SK-N-SH (cell line): Measurements from ENCODE around the gene SBF2. TPM values are rescaled to one million over a fixed set of nuclear protein-coding genes. Genes with fewer than 3 reads are reported as not detected.

Experiments used
- CTCF ChIA-PET: fragments of 300-600, 350-600 bp; formaldehyde crosslinking; extraction: SDS; loops from one replicate; lab custom pipeline; 2021; lab: Yijun Ruan, JAX
- POLR2A ChIA-PET: fragments of 350-600 bp; sonication (Branson Sonifier 250); formaldehyde crosslinking; extraction: SDS; loops from one replicate; lab custom pipeline; 2020; ENCODE audit warnings: antibody characterized with exemption, inconsistent platforms; lab: Yijun Ruan, JAX
- DNase-seq: peaks from one replicate; pipeline ENCODE4 v3.0.0; 2012
- H2AFZ ChIP-seq: fragments of 200-600 bp; sonication (generic); 2 replicates; pipeline ENCODE4 v1.8.1; 2016; ENCODE audit warnings: antibody characterized with exemption, mild to moderate bottlenecking, low read depth
- H3F3A ChIP-seq: fragments of 200-600 bp; sonication (generic); replicated peaks from 2 replicates; pipeline ENCODE3; 2016; ENCODE audit warnings: antibody characterized with exemption, mild to moderate bottlenecking; ENCODE audit not compliant: insufficient read depth
- H3K27ac ChIP-seq, 2 experiments: fragments of 200-500 bp in 1 of 2; fragments of 200-600 bp in 1 of 2; sonication (Bioruptor generic) in 1 of 2; sonication (generic), shearing (Covaris generic) in 1 of 2; 2 replicates each; pipeline versions ENCODE4 v1.5.1 to v1.6.1; 2014 to 2016; ENCODE audit warnings: low read depth in 2 of 2, inconsistent platforms in 1 of 2, low read length in 1 of 2, mild to moderate bottlenecking in 1 of 2, mixed read lengths in 1 of 2
- H3K27me3 ChIP-seq: fragments of 200-600 bp; sonication (generic), shearing (Covaris generic); 2 replicates; pipeline ENCODE4 v1.6.1; 2016; ENCODE audit warnings: mixed run types; ENCODE audit not compliant: insufficient read depth
- H3K36me3 ChIP-seq, 2 experiments: fragments of 200-500 bp in 1 of 2; fragments of 200-600 bp in 1 of 2; sonication (Bioruptor generic) in 1 of 2; sonication (generic) in 1 of 2; replicated peaks in 1 of 2; 2 replicates each; pipeline versions ENCODE3 to v1.5.1; 2014 to 2016; ENCODE audit warnings: low read length in 1 of 2, mild to moderate bottlenecking in 1 of 2; ENCODE audit not compliant: insufficient read depth in 2 of 2, control insufficient read depth in 1 of 2
- H3K4me1 ChIP-seq, 2 experiments: fragments of 200-500 bp in 1 of 2; fragments of 200-600 bp in 1 of 2; sonication (Bioruptor generic) in 1 of 2; sonication (generic), shearing (Covaris generic) in 1 of 2; 2 replicates each; pipeline versions ENCODE4 v1.5.1 to v1.6.1; 2014 to 2016; ENCODE audit warnings: low read depth in 1 of 2, low read length in 1 of 2, mixed run types in 1 of 2; ENCODE audit not compliant: insufficient read depth in 2 of 2, control insufficient read depth in 1 of 2
- H3K4me2 ChIP-seq: fragments of 200-600 bp; sonication (generic), shearing (Covaris generic); 2 replicates; pipeline ENCODE4 v1.6.1; 2017; ENCODE audit warnings: mixed run types
- H3K4me3 ChIP-seq, 2 experiments: fragments of 200-500 bp in 1 of 2; fragments of 200-600 bp in 1 of 2; sonication (Bioruptor generic) in 1 of 2; sonication (generic), shearing (Covaris generic) in 1 of 2; 2 replicates each; pipeline versions ENCODE4 v1.5.1 to v1.8.1; 2014 to 2016; ENCODE audit warnings: low read depth in 2 of 2, inconsistent platforms in 1 of 2, low read length in 1 of 2, mild to moderate bottlenecking in 1 of 2, mixed read lengths in 1 of 2, moderate library complexity in 1 of 2
- H3K79me2 ChIP-seq: fragments of 200-600 bp; sonication (generic); 2 replicates; pipeline ENCODE4 v1.8.1; 2017; ENCODE audit warnings: mild to moderate bottlenecking; ENCODE audit not compliant: insufficient read depth
- H3K9ac ChIP-seq: fragments of 200-600 bp; sonication (generic); 2 replicates; pipeline ENCODE4 v1.6.1; 2017; ENCODE audit warnings: mixed run types
- H3K9me2 ChIP-seq: fragments of 200-600 bp; sonication (generic); 2 replicates; pipeline ENCODE4 v1.6.1; 2017; ENCODE audit warnings: mixed run types
- H3K9me3 ChIP-seq: fragments of 200-600 bp; sonication (generic); 2 replicates; pipeline ENCODE4 v1.6.1; 2017; ENCODE audit warnings: mixed run types, mild to moderate bottlenecking, moderate library complexity
- H4K20me1 ChIP-seq: fragments of 200-600 bp; sonication (generic); 2 replicates; pipeline ENCODE4 v1.6.1; 2017; ENCODE audit warnings: mild to moderate bottlenecking, mixed run types; ENCODE audit not compliant: insufficient read depth
- CHD2 ChIP-seq: fragments of 150-350 bp; IDR thresholded peaks from 2 replicates; pipeline ENCODE4 v1.6.1; 2018; ENCODE audit warnings: low read length; ENCODE audit not compliant: partially characterized antibody
- EZH2phosphoT487 ChIP-seq: fragments of 200-600 bp; sonication (generic); IDR thresholded peaks from 2 replicates; pipeline ENCODE4 v1.6.1; 2017; ENCODE audit warnings: low read depth, mixed run types, mild to moderate bottlenecking, antibody characterized with exemption, moderate library complexity, borderline replicate concordance
- FOXJ3 ChIP-seq: sonication (generic); formaldehyde crosslinking; IDR thresholded peaks from 2 replicates; pipeline ENCODE4 v1.5.1; 2020; ENCODE audit warnings: mild to moderate bottlenecking, missing genetic modification reagents
- FOXM1 ChIP-seq: IDR thresholded peaks from 2 replicates; pipeline ENCODE4 v1.4.0; 2012; ENCODE audit warnings: low read depth, mild to moderate bottlenecking
- GATA2 ChIP-seq: sonication (generic); formaldehyde crosslinking; IDR thresholded peaks from 2 replicates; pipeline ENCODE4 v1.5.0; 2020; ENCODE audit warnings: mild to moderate bottlenecking, missing genetic modification reagents
- JUND ChIP-seq: IDR thresholded peaks from 2 replicates; pipeline ENCODE4 v1.4.0; 2012
- RCOR1 ChIP-seq: fragments of 150-350 bp; IDR thresholded peaks from 2 replicates; pipeline ENCODE4 v1.6.1; 2017; ENCODE audit warnings: antibody characterized with exemption, low read length
- SMC3 ChIP-seq: IDR thresholded peaks from 2 replicates; pipeline ENCODE4 v1.6.1; 2012; ENCODE audit warnings: low read depth, low read length, improper control_type of control experiment
- USF1 ChIP-seq: IDR thresholded peaks from 2 replicates; pipeline ENCODE4 v1.4.0; 2012; ENCODE audit warnings: low read depth, borderline replicate concordance
- ZBTB33 ChIP-seq: IDR thresholded peaks from 2 replicates; pipeline ENCODE4 v1.4.0; 2012; ENCODE audit warnings: low read depth, borderline replicate concordance
- WGBS: methylation state at CpG from one replicate; pipeline ENCODE4 v1.1.6; 2017; ENCODE audit warnings: low lambda C conversion rate; 5-methylcytosine and 5-hydroxymethylcytosine counted together
- polyA plus RNA-seq, 3 experiments: library from polyadenylated mRNA; depleted of rRNA; stranded (reverse); fragments of >200 nt; gene quantifications; 2 replicates each; pipeline ENCODE4 v1.2.3, GENCODE V29; 2012
- TF ChIP-seq, protein P1 (sequence below): IDR thresholded peaks from 2 replicates; pipeline ENCODE4 v1.4.0; 2012; ENCODE audit warnings: low read depth
- TF ChIP-seq, protein P2 (sequence below): IDR thresholded peaks from 2 replicates; pipeline ENCODE4; 2012

SBF2 gene
- polyA plus RNA-seq, 1 of the 3 experiments (the other 2 are of a cell fraction): 23.0 TPM

GRCh38 chr11:10087186-10087922 lies 206.7 kb downstream of the SBF2 start (continued):
- TF ChIP-seq, protein P1, sequence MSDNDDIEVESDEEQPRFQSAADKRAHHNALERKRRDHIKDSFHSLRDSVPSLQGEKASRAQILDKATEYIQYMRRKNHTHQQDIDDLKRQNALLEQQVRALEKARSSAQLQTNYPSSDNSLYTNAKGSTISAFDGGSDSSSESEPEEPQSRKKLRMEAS: no peak
- TF ChIP-seq CHD2: no peak

DNA sequence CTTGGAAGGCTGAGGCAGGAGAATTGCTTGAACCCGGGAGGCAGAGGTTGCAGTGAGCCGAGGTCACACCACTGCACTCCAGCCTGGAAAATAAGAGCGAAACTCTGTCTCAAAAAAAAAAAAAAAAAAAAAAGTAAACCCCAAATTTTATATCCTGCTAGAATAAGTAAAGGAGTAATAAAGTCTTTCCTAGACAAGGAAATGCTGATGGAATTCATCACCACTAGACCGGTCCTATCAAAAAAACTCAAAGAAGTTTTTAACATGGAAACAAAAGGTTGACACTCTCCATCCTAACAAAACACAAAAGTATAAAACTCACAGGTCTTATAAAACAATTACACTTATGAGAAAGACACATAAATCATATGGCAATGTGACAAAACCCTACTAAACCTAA lies 213.9 kb downstream of the SBF2 start:
- peaks cover 4% of the 10 kb centered on the region for H4K20me1 ChIP-seq
- H3K36me3 ChIP-seq: peaks cover 0 to 9% of the 10 kb centered on the region in 2 experiments
- no peaks in the 10 kb centered on the region for H3K9me2 ChIP-seq
- H3F3A ChIP-seq: peaks cover 5% of the 10 kb centered on the region
- no peak overlapping the region for H3K4me2 ChIP-seq
- TF ChIP-seq USF1 (no peak), FOXJ3 (CRISPR knock-in tag) (no peak), RCOR1 (no peak), JUND (no peak), ZBTB33 (no peak), EZH2phosphoT487 (no peak), FOXM1 (no peak), GATA2 (no peak), SMC3 (no peak)
- TF ChIP-seq, protein P1: no peak
- TF ChIP-seq, protein P2, sequence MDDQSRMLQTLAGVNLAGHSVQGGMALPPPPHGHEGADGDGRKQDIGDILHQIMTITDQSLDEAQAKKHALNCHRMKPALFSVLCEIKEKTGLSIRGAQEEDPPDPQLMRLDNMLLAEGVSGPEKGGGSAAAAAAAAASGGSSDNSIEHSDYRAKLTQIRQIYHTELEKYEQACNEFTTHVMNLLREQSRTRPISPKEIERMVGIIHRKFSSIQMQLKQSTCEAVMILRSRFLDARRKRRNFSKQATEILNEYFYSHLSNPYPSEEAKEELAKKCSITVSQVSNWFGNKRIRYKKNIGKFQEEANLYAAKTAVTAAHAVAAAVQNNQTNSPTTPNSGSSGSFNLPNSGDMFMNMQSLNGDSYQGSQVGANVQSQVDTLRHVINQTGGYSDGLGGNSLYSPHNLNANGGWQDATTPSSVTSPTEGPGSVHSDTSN: no peak
- no peak overlapping the region for H3K9ac ChIP-seq
- H3K4me3 ChIP-seq: no peak overlapping the region
- ChIA-PET POLR2A (no interaction called here), CTCF (no interaction called here)
- peaks cover 67% of the 10 kb centered on the region for H3K79me2 ChIP-seq
- 100% methylated on average over 4 of the region's 4 CpGs for WGBS
- no peak overlapping the region for H2AFZ ChIP-seq
- peaks cover 9% of the 10 kb centered on the region for H3K9me3 ChIP-seq
- peaks cover 0 to 2% of the 10 kb centered on the region in 2 experiments; a peak in 1 of 4 replicates for H3K4me1 ChIP-seq
- no peak for DNase-seq
- no peaks in the 10 kb centered on the region for H3K27me3 ChIP-seq
- H3K27ac ChIP-seq: no peak overlapping the region
